Activated CD4-positive, alpha-beta T cell treated with anti-CD3 and anti-CD28 coated beads, Interleukin-2, amount 50 U/mL, for 24 hours (primary cell): Measurements from ENCODE around the gene TRAP1.
"Not testable (repeated sequence)": the region's sequence is repeated elsewhere in the genome, so short reads cannot be mapped to it uniquely, and the experiment has no call there.

Experiments used
- DNase-seq, 2 donors: peaks; one replicate each; pipeline ENCODE4 v3.0.0-alpha.2; 2020; ENCODE audit warnings: low read depth in 1 of 2, low spot score in 1 of 2

The TRAP1 gene

GRCh38 chr16:3618769-3619141 lies 98.6 kb downstream of the TRAP1 start:
- no peak for DNase-seq

- no peak for DNase-seq
Observed at GRCh38 chr16:3612510-3613466, 104.5 kb downstream of the TRAP1 start.

- DNase-seq, result peak; percentile 80 to 83
Observed at GRCh38 chr16:3611146-3611975, 106.0 kb downstream of the TRAP1 start, which contains the start of gene SLX4. SLX4 (minus strand) TSS chr16:3611606; CDS start chr16:3608964, 2,642 bp downstream.

- no peak for DNase-seq
Observed at GRCh38 chr16:3610698-3611145, 106.6 kb downstream of the TRAP1 start.

- no peak for DNase-seq
Observed at GRCh38 chr16:3609895-3610697, 107.2 kb downstream of the TRAP1 start.

DNA sequence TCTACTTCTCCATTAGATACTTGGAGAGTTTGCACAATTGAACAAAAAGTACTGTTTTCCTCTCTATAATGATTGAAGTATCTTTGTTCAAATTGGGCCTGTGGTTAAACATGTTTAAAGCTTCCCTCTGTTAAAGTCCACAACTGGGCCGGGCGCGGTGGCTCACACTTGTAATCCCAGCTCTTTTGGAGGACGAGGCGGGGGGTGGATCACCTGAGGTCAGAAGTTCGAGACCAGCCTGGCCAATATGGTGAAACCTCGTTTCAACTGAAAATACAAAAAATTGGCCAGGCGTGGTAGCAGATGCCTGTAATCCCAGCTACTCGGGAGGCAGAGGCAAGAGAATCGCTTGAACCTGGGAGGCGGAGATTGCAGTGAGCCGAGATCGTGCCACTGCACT lies 108.3 kb downstream of the TRAP1 start:
- DNase-seq, result not testable (repeated sequence)

- DNase-seq, result no peak
Observed at GRCh38 chr16:3608069-3608468, 109.3 kb downstream of the TRAP1 start.
